ENCODE data around the gene EPHA2.
"Not testable (repeated sequence)": the region's sequence is repeated elsewhere in the genome, so short reads cannot be mapped to it uniquely, and the experiment has no call there.

EPHA2 gene

DNA sequence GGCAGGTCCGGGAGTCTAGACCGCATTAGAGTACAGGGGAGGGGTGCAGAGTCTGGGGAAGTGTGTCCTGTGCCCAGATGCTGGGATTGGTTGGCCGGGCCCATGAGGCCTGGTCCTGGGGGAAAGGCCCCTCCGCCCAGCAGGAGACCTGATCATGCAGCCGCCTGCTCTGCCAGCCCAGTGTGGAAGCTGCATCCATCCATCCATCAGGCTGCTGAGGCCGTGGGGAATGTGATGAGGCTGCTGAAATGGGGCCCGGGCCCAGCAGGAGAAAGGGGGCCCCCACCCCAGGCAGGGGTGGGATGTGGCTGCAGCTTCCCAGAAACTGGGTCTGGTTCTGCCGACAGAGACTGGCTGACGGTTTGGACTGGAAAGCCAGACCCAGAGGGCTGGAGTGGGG, 37.2 kb downstream of the EPHA2 start:
- no peak for DNase-seq

DNA sequence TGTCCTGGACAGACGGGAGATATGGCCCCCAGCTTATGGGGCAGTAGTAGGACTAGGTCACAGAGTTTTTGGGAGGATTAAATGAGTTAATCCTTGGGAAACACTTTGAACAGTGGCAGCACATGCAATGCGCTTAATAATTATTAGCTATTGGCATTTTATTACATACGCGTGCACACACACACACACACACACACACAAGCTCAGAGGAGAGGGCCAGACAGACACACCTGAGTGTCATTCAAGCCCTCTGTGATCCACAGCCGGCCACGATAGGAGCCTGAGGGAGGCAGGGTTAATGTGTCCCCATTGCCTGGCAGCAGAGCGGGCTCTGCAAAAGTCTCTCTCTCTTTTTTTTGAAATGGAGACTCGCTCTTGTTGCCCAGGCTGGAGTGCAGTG, 37.9 kb downstream of the EPHA2 start:
- no peak for DNase-seq

DNA sequence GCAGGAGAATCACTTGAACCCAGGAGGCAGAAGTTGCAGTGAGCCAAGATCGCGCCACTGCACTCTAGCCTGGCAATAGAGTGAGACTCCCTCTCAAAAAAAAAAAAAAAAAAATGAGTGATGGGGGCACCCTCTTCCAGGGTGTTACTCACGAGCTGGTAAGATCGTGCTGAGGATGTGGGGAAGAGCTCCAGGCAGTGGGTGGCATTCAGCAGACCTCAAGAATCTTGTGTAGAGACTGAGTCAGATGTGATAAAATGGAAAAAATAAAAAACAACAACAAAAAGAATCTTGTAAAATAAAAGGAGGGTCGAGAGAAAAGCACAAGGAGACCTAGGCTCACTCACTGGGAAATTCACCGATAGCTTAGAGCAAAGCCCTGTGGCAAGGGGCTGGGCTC, 38.5 kb downstream of the EPHA2 start:
- DNase-seq, result peak; percentile 58

DNA sequence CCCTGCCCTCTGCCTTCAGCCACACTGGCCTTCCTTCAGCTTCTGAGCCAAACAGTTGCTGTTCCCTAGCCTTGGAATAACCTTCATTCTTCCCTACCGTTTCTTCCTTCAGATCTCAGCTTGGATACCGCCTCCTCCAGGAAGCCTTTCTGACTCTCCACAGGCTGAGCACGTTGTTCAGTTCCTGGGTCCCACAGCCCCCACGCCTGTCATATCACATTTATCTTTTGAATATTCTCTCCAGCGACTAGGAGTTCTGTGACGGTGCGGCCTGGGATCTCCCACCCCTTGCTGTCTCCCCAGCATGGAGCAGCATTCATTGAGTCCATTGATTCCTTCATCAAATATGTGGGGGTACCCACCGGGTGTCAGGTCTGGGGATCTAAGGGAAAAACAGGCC, 39.2 kb downstream of the EPHA2 start:
- no peak for DNase-seq

DNA sequence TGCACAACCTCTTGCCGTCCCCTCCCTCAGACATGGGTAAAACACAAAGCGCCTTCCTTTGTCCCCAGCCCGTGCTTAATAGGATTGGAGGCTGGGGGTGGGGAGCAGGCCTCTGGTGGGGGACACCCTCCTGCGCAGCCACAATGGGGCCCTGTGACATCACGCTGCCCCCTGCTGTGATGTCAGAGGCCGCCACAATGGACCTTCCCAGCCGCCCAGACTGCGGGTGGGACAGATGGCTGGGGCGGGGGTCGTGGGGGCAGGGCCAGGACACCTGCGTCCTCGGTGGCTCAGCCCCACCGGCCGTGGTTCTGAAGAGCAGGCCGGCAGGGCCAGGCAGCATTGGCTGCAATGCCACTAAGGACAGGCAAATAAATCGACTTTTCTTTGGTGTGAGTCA, 39.9 kb downstream of the EPHA2 start:
- DNase-seq, result no peak

DNA sequence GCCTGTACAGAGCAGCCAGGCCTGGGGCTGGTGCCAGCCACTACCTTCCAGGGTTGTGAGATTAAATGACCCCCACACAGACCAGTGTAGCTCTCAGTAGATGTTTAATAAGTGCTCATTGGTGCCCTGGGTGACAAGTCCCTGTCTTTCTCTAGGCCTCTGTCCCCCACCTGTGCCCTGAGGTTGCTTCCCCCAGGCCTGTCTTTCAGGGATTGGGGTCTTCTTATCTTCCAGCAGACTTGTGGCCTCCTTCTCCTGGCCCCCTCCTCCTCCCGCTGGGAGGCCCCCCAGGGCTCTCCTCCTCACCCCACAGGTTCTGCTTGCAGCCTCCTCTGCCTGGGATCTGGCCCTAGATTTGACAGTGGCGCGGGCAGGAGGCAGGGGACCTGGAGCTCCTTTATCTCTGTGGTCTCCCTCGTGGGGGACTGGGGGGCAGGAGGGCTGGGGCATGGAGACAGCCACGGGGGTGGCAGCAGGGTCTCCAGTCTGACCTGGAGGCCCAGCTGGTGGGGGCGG, 40.3 kb downstream of the EPHA2 start:
- no peak for DNase-seq

DNA sequence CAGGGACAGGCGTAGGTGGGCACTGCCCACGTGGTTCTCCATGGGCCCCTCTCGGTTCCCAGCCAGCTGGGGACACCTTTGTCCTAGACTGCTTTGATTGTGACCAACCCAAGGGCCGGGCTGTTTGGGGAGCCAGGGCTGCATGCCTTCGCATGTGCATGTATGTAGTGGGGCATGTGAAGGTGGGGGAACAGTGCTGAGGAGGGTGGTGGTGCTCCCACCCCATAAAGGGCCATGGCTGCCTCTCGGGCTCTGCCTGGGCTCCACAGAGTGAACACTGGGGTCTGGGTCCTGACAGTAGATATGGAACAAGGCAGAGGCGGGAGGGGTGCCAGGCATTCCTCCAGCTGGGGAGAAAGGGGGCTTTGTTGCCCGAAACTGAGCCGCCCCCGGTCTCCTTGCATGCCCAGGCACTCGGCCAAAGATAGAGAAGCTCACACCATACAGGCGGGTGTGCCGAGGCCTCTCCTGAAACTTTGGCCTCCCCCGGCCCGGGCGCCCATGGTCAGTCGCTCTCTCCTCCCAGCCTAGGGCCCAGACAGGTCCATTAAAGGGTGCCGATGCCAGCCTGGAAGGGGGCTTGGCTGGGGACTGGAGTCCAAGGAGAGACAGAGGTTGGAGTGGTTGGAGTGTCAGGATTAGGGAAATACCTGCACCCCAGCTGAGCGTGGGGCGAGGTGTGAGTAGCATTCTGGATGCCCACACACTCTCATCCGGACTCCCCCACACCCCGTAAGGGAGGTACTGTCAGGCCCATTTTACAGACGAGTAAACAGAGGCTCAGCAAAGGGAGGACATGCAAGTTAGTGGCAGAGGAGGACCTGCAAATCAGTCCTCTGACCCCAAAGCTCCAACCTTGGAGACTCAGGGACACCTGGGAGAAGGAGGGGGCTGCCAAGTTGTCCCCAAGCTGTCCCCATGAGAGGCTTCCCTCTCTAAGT, 41.1 kb downstream of the EPHA2 start:
- no peak for DNase-seq

DNA sequence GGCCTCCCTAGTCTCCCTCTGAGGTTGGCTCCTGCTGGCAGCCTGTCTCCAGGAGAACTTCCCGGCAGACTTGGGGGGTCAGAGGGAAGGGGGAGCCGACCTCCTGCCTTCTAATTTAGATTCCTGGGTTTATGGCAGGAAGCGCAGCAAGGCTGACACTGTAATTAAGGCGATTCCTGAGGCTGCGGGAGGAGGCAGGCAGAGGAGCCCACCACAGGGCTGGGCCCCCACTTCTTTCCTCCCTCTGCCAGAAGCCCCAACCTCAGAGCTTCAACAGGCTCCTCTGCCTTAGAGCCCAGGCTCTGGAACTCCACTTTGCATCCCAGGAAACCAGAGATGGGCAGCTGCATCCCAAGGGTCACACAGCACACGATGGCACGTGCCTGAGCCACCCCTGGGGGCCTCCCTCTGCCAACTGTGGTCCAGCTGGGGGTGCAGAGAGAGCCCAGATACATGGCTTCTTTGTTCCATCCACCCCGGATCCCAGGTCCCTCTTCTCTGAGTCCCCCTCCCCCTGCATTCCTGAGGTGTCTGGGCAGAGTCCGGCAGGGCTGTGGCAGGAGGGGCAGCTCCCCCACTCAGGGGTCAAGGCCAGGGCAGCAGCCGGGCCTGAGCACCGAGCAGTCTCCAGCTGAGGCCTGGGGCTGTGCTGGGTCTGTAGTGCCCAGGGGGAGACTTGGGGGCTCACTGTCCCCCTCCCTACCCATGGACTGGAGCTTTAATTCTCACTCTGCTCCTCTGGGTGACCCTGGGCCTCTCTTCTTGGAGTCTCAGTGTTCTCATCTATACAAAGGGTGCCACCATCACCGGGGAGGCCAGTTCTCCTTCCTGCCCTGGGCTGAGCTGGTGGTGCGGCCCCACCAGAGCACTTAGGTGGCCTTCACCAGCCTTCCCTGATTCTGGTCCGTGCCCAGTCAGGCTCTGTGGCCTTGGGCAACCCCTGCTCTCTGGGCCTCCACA, 43.0 kb downstream of the EPHA2 start:
- DNase-seq, result peak; percentile 49

DNA sequence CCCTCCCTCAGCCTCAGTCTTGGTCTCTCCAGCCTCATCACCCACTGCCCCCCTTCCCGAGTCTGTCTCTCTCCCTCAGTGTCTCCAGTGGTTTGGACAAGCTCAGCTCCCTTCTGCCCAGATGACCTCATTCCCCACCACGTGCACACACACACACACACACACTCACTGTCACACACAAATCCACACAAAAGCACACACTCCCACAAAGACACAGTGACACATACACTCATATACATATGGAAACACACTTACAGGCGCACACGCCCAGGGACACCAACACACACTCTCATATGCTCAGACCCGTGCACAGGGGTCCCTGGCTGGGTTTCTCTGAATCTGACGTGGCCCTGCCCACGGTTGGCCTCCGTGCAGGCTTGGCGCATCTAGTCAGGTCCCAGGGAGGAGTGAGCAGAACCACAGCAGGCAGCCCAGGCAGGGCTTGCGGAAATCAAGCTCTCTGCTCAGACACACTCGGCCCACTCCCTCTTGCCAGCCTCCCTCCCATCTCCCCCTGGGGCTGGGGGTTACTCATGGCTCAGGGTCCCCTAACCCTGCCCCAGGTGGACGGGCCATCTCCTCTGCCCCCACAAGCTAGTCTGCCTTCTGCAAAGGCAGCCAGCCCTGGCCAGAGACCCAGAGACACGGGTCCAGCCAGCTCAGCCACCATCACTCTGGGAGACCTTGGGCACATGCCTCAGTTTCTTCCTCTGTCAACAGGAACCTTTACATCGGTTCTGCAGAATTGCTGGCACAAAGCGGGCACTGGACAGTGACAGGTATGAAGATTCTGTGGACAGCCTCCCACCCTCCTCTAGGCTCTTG, 43.9 kb downstream of the EPHA2 start:
- DNase-seq, result peak; percentile 78

DNA sequence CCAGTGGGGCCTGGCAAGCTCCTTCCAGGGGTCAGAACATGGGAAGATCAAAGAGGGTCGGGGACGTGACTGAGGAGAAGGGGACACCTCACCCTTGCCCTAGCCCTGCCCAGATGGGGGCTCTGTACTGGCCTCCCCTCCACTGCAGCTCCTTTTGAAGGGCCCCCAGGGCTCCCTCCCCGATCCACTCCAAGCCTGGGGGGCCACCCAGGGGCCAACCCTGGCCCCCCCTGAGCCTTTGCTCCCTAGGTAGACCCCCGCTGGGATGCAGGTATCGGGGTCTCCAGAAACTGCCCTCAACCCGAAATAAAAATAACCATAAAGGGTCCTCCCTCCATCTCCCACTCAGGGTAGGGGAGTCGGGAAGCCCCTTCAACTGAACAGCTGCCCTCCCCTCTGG, 45.0 kb downstream of the EPHA2 start:
- DNase-seq, result no peak

DNA sequence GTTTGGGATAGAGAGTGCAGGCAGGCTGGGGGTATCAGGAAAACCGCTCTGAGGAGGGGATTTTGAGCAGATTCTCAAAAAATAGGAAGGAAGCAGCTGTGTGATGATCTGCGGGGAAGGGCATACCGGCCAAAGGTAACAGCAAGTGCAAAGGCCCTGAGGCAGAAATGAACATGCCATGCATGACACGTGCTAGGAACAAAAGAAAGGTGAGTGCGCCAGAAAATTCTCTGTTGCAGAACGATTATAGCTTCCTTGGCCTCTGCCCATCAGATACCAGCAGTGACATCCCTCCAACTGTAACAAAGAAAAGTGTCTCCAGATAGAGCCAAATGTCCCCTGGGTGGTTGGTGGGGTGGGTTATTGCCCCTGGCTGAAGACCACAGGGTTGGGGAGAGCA, 45.4 kb downstream of the EPHA2 start:
- no peak for DNase-seq

DNA sequence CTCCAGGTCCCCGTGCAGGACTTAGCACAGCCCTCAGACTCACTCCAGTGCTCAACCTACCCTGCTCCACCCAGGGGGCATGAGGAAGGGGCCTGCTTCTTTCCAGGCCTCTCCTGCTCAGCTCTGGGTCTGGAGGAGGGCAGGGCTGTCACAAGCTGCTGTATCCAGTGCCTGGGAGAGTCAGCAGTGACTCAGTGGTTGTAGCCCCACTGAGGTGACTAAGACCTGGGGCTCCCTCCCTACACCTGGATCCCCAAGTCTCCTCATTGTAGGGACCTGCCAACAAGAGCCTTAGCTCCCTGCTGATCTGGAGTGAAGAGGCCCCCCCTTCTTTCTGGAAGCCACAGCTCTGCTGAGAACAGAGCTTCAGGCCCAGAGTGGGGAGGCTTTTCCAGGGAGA, 46.3 kb downstream of the EPHA2 start:
- DNase-seq, result no peak

DNA sequence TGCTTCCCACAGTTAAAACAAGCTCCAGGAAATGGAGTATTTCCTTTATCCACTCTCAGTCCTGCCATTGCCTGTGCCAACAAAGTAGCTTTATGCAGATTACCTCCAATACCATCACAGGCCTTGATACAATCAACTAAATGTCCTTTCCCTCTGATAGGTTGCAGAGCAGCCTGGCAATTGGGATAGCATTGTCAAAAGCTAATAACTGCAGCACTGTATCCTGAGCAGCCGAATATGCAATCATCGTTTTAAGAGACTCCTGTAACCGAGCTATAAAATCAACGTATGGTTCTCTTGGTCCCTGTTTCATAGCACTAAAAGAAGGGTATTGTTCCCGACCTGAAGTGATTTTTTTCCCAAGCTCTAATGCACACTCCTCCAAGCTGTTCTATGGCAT, 48.8 kb downstream of the EPHA2 start:
- not testable (repeated sequence) for DNase-seq

DNA sequence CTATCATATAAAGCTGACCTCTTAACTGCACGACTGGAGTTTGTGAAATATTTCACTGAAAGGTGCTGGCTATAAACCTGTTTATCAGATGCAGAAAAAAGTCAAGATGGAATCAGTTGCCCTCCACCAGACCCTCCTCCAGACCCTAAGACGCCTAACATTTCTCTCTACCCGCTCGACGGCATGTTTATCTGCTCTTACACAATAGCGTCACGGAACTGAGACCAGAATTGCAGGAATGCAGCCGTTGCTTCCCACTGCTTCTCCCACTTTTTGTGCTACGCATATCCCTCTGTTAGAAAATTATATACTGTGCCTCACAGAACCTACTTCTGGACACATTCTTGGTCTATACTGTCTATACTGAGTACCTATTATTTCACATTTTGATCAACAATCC, 54.2 kb downstream of the EPHA2 start:
- DNase-seq, result no peak

DNA sequence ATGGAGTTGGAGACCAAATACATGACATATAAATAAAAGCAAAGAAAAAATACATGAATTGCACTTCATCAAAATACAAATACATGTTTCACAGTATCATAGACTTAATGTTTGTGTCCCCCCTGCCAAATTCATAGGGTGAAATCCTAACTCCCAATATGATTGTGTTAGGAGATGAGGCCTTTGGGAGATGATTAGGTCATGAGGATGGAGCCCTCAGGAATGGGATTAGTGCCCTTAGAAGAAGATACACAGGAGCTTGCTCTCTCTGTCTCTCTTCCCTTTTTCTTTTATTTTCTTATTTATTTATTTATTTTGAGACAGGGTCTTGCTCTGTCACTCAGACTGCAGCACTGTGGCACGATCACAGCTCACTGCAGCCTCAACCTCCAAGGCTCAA, 56.5 kb downstream of the EPHA2 start:
- DNase-seq, result no peak

DNA sequence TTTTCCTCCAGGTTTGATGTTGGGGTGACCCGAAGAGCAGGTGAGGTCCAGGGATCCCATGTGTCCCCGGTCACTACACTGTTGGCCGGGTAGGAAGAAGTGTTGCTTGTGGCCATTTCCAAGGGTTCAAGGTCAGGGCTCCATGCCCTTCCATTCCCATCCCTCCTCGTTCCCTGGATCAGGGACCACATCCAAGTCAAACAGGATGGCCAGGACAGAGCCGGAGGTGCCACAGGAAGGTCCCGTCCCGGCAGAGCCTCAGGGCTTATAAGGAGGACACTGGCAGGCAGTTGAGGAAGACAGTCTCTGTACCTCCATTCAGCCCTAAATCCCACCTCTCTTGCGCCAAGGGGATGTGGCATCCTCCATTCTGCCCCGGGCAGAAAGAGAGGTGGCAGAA, 60.4 kb downstream of the EPHA2 start:
- DNase-seq, result no peak

DNA sequence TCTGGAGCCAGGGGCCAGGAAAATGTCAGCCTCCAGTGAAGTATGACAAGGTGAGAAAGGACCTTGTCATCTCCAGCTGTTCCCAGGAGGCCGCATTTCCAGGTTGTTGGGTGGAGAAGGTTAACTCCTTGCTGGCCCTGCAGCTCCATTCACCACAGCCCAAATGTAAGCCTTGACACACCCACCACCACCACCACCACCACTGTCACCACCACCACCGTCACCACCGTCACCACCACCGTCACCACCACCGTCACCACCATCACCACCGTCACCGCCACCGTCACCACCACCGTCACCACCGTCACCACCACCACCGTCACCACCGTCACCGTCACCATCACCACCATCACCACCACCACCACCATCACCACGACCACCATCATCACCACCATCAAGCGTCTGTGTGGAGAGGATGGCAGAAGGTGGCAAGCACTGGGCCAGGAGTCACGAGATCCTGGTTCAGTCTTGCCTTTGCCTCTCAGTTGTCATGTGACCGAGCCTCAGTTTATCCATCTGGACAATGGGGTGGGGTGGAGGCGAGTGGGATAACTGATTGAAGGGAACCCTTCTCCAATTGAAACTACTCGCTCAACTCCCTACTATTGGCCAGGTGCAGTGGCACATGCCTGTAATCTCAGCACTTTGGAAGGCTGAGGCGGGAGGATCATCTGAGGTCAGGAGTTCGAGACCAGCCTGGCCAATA, 61.3 kb downstream of the EPHA2 start:
- DNase-seq, result no peak

DNA sequence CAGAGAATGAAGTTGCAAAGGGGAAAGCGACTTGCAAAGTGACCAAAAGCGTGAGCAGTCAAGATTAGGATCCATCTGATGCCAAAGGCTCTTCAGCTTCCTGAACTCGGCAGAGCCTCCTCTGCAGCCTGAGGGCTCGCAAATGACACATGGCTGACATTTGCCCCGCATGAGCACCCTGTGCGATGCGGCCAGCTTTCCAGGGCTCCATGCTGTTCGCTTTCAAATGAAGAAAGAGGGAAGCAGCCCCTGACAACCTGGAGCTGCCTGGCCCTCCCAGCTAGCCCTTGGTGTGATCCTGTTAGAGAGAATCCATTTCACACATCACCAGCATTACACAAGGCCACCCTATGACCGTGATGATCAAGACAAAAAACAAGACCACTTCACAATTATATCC, 62.3 kb downstream of the EPHA2 start:
- DNase-seq, result no peak

DNA sequence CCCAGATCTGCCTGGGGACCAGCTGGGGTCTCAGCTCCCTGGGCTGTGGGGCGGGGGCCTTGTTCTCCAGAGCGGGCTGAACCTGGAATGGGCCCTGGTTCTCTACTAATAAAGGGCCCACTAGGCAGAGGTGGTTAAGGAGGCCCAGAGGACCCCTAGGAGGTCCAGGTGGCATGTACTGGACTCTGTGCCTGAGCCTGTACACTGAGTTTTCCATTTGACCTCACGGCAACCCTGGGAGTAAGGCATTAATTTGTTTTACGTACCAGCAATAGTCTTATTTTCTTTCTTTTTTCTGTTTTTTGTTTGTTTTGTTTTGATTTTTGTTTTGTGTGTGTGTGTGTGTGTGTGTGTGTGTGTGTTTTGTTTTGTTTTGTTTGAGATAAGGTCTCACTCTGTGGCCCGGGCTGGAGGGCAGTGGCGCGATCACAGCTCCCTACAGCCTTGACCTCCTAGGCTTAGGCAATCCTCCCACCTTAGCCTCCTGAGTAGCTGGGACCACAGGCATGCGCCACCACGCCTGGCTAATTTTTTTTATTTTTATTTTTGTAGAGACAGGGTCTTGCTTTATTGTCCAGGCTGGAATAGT, 62.9 kb downstream of the EPHA2 start:
- no peak for DNase-seq

DNA sequence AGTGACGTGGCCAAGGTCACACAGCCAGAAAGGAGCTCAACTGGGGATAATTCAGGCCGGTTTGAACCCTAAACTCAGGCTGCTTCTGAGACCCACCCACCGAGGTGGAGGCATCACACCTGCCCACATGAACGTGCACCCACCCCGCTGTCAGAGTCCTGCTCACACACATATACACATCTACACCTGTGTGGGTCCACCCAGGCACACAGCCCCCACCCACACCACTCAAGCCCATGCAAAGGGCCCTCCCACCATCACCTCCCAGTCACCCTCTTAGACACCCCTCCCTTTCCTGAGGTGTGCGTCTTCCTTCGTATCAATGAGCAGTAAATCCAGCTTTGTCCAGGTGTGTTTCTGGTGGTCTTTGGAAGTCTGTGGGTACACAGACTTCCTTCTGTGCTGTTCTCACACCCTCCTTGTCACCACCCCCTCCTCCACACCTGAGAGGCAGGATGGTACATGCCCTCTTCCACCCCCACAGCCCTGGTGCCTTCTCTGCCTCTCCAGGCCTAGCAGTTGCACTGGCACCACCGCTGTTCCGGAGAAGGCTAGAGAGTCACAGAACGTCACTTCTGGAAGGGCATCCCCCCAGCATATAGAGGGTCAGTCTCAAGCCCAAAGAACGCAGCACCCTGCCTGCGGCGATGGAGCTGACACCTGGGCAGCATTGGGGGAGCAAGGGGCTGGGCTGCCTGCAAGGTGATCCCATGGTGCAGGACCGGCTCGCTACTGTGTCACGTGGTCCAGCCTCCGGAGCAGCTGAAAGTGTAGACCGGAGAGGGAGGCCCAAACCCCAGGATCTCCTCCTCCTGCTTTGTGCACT, 63.6 kb downstream of the EPHA2 start:
- DNase-seq, result no peak
